Lower leg skin (tissue), 4 donors: ENCODE data around the gene PKP4. TPM values are rescaled to one million over a fixed set of nuclear protein-coding genes. Genes with fewer than 3 reads are reported as not detected.

Experiments
- DNase-seq, 2 donors: peaks; one replicate each; pipeline ENCODE4 v3.0.0-alpha.2; 2019; ENCODE audit warnings: low spot score in 2 of 2
- H3K4me3 ChIP-seq: fragments of 200-600 bp; sonication (generic); 2 replicates; pipeline ENCODE4 v1.5.1; 2017; ENCODE audit warnings: mild to moderate bottlenecking, low read depth; ENCODE audit not compliant: poor library complexity, severe bottlenecking
- POLR2A ChIP-seq, 2 donors: fragments of 450-650 bp; IDR thresholded peaks; one replicate each; pipeline ENCODE4 v1.6.1; 2016 to 2017; ENCODE audit warnings: antibody characterized with exemption in 2 of 2, mild to moderate bottlenecking in 1 of 2, moderate library complexity in 1 of 2
- WGBS, 2 donors: methylation state at CpG; one replicate each; pipeline ENCODE4 v1.1.5; 2018; 5-methylcytosine and 5-hydroxymethylcytosine counted together
- intact Hi-C: fragments of 100-400 bp; cut with DNase I; formaldehyde crosslinking; loops from one replicate; pipeline ENCODE4 v1.15.0; 2023; ENCODE audit warnings: low total_unique reads
- total RNA-seq, 4 donors: library from RNA; depleted of rRNA; stranded (reverse); fragments of >200 nt; gene quantifications; one replicate each; pipeline ENCODE4 v1.1.0, GENCODE V29; 2016
- TF ChIP-seq, protein P1 (sequence below), 3 donors: fragments of 450-650 bp; IDR thresholded peaks; one replicate each; pipeline ENCODE4 v1.5.1; 2016; ENCODE audit warnings: antibody characterized with exemption in 3 of 3, mild to moderate bottlenecking in 3 of 3, moderate library complexity in 2 of 3

The PKP4 gene
- total RNA-seq, 4 donors from 2014 or later, result 28.0 to 71.0 (median 43.6) TPM

DNA sequence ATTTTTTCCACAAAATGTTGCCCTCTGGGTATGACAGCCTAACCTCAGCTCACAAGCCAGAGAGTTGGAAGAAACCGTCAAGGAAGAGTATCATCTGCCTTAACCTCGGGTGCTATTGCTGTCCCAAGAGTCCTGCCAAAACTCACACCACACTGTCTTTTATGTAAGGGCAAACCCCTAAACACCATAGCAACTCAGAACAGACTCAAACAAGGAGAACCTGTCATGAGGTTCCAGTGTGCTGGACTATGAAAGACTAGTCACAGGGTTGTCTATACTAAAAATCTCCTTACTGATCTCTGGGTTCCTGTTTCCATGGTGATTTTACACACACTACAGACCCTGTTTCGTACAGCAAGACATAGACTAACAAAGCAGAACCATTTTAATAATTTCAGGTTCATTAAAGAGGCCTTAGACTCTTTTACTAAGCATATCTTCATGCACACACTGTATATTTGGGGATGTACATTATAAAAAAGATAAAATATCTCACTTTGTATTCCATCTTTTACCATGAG lies 159.8 kb downstream of the PKP4 start:
- DNase-seq, result no peak
- no peak overlapping the region for H3K4me3 ChIP-seq
- TF ChIP-seq, protein P1, sequence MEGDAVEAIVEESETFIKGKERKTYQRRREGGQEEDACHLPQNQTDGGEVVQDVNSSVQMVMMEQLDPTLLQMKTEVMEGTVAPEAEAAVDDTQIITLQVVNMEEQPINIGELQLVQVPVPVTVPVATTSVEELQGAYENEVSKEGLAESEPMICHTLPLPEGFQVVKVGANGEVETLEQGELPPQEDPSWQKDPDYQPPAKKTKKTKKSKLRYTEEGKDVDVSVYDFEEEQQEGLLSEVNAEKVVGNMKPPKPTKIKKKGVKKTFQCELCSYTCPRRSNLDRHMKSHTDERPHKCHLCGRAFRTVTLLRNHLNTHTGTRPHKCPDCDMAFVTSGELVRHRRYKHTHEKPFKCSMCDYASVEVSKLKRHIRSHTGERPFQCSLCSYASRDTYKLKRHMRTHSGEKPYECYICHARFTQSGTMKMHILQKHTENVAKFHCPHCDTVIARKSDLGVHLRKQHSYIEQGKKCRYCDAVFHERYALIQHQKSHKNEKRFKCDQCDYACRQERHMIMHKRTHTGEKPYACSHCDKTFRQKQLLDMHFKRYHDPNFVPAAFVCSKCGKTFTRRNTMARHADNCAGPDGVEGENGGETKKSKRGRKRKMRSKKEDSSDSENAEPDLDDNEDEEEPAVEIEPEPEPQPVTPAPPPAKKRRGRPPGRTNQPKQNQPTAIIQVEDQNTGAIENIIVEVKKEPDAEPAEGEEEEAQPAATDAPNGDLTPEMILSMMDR (IDR thresholded peaks at IDR 0.05), result no peak
- no peak for TF ChIP-seq POLR2A (IDR thresholded peaks at IDR 0.05)
- intact Hi-C loops, result no loop called here
- WGBS, 2 donors, result 83 to 87% methylated on average over 3 of the region's 3 CpGs

DNA sequence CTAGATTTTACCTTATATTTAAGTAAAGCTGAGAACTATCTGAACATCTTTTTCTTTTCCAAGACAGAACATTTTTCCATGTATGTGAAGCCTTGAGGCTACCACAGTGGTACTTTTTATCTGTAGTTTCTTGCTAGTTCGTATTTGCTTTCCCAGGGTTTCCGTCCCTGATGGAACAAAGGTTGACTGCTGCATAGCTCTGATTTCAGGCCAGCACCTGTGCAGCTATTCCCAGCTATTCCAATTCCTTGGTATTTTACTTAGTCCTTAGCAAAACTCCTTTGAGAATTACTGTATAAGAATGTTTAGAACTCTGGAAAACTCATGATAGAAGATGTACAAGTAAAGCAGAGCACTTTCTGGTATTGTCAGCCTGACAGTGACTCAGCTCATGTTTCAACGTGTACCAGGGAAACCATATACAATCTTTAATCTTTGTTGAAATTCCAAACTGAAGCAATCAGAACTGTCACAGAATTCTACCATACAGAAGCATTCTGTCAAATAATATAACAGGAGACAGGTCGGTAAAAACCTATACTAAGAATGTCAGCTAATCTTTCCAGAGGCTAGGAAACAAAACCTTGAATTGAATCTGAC lies 162.2 kb downstream of the PKP4 start:
- intact Hi-C loops, result no loop called here
- TF ChIP-seq POLR2A (IDR thresholded peaks at IDR 0.05), result no peak
- TF ChIP-seq, protein P1 (IDR thresholded peaks at IDR 0.05), result no peak
- DNase-seq, result no peak
- H3K4me3 ChIP-seq, result no peak overlapping the region
- 68 to 69% methylated on average over 4 of the region's 4 CpGs for WGBS, 2 donors

DNA sequence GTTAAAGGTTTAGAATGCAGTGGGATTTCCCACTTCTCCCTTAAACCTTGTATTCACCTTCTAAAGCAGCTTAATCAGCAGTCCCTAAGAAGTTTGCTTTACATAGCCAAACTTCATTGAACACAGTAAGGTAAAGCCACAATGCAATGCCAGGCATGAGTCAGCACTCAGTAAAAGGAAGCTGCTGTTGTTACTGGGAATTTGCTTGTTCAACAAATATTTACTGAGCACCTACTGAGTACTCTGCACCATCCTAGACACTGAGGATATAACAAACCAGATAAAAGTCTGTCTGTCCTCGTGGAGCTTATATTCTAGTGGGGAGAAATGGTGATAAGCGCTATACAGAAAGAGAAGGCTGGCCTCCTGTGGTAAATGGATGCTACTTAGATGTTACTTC lies 162.7 kb downstream of the PKP4 start:
- H3K4me3 ChIP-seq, result no peak overlapping the region
- DNase-seq, result no peak
- whole genome bisulfite sequencing, 2 donors, result 88 to 90% methylated on average over 2 of the region's 2 CpGs
- intact Hi-C loops, result no loop called here
- TF ChIP-seq, protein P1 (IDR thresholded peaks at IDR 0.05), result no peak
- TF ChIP-seq POLR2A (IDR thresholded peaks at IDR 0.05), result no peak

DNA sequence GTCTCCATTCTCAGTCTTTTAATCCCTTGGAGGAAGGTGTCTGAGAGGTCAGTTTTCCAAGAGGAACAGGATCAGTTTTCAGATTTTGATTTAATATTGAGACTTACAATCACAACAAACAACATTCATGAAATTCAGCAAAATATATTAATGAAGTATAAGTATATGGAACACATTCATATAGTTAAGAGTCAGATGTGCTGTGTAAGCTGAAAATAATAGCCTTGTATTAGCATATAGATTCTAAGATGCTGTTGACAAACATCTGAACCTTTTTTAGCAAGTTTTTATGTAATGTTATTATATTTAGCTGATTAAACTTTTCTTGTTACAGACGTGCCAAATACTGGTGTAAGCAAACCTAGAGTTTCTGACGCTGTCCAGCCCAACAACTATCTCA lies 163.9 kb downstream of the PKP4 start:
- 89 to 92% methylated on average over 2 of the region's 2 CpGs for WGBS, 2 donors
- H3K4me3 ChIP-seq, result no peak overlapping the region
- DNase-seq, result no peak
- intact Hi-C loops, result no loop called here
- TF ChIP-seq, protein P1 (IDR thresholded peaks at IDR 0.05), result no peak
- TF ChIP-seq POLR2A (IDR thresholded peaks at IDR 0.05), result no peak

DNA sequence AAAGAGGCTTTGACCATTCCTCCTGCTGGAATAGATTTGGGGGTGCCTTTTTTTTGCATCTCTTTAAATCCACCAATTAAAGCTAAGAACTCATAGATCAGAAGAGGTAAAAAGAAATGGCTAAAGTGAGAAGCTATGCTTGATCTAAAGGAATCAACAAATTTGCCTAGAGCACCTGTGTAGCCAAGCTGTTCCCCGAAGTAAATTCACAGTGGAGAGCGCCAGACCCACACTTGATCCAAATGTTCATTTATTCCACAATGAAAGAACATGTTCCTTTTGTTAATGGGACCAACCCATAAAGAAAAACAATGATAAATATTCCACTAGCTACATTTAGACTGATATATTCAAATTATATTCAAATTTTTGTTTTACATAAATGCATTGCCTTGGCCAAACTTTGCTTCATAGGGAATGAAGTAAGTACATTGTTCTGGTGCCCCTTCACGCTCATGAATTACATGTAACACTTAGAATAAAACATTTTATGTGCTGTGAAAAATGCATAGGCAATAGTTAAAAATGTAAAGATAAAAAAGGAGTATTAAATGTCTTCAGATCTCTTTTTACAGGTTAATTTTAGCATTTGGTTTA lies 167.4 kb downstream of the PKP4 start:
- WGBS, 2 donors, result 93 to 99% methylated on average over 3 of the region's 3 CpGs
- TF ChIP-seq, protein P1 (IDR thresholded peaks at IDR 0.05), result no peak
- TF ChIP-seq POLR2A (IDR thresholded peaks at IDR 0.05), result no peak
- H3K4me3 ChIP-seq, result no peak overlapping the region
- intact Hi-C loops, result no loop called here
- DNase-seq, result no peak
